Left cardiac atrium (tissue), 4 donors: ENCODE measurements around the gene COL5A1. TPM values are rescaled to one million over a fixed set of nuclear protein-coding genes. Genes with fewer than 3 reads are reported as not detected.

Source experiments
- ATAC-seq, 2 donors: fragments of 200-7000 bp; cut with Tn5 transposase; one replicate each; pipeline ENCODE4 v1.9.1; 2020; ENCODE audit warnings: mild to moderate bottlenecking in 2 of 2, moderate library complexity in 2 of 2
- DNase-seq: peaks from one replicate; pipeline ENCODE4 v3.0.0-alpha.2; 2020
- intact Hi-C, 2 donors: fragments of 100-400 bp; cut with DNase I; formaldehyde crosslinking; loops; one replicate each; pipeline versions ENCODE4 v1.14.1 to v1.15.1; 2022 to 2023
- total RNA-seq, 2 donors: library from RNA; stranded (reverse); fragmentation: NEBNext Ultra II Directional; extraction: Animal tissue kit (Norgen Biotek cat#: 25700); gene quantifications; one replicate each; pipeline ENCODE4 v1.2.1, GENCODE V29; 2021
- donor health status: DM: no; HTN: yes; CAD: no.
- donor health status: DM: no; HTN: yes; CAD: no; lungs with severe emphysema.
- donor health status: DM: yes; HTN: yes; CAD: no.
- donor health status: Dilated cardiomyopathy.

The COL5A1 gene
- total RNA-seq, 2 donors from 2014 or later, result 29.8 to 35.2 TPM

- no peak for ATAC-seq
- no peak for DNase-seq
- intact Hi-C loops, result no loop called here
Measured at GRCh38 chr9:134880484-134881312, 239.1 kb downstream of the COL5A1 start, which contains the start of gene FCN2. FCN2 (plus strand) TSS chr9:134880810; CDS start chr9:134880822, 12 bp downstream.

- DNase-seq (no peak), ATAC-seq (no peak)
- intact Hi-C loops, result no loop called here
Measured at GRCh38 chr9:134881313-134881670, 239.7 kb downstream of the COL5A1 start.

GRCh38 chr9:134882204-134882785 lies 240.7 kb downstream of the COL5A1 start:
- intact Hi-C loops, result no loop called here
- no peak for DNase-seq
- no peak for ATAC-seq

- no peak for DNase-seq
- intact Hi-C loops, result no loop called here
Measured at GRCh38 chr9:134883040-134883782, 241.6 kb downstream of the COL5A1 start.

GRCh38 chr9:134884492-134884891 lies 242.9 kb downstream of the COL5A1 start:
- ATAC-seq, result no peak
- DNase-seq, result no peak
- intact Hi-C loops, result no loop called here

More at GRCh38 chr9:134883040-134883782, 241.6 kb downstream of the COL5A1 start:
- no peak for ATAC-seq

- intact Hi-C loops, result no loop called here
- no peak for DNase-seq
- ATAC-seq, result no peak
Measured at GRCh38 chr9:134885001-134885678, 243.5 kb downstream of the COL5A1 start.

- intact Hi-C loops, result no loop called here
- DNase-seq, result no peak
- no peak for ATAC-seq
Measured at GRCh38 chr9:134885679-134886412, 244.2 kb downstream of the COL5A1 start.

GRCh38 chr9:134886413-134886913 lies 244.9 kb downstream of the COL5A1 start:
- intact Hi-C loops, result no loop called here
- no peak for DNase-seq
- ATAC-seq, result no peak

- DNase-seq (no peak), ATAC-seq (no peak)
- intact Hi-C loops, result no loop called here
Measured at GRCh38 chr9:134887219-134887618, 245.6 kb downstream of the COL5A1 start.

- DNase-seq (no peak), ATAC-seq (no peak)
- intact Hi-C loops, result no loop called here
Measured at GRCh38 chr9:134887686-134888602, 246.3 kb downstream of the COL5A1 start.

GRCh38 chr9:134888603-134889190 lies 247.1 kb downstream of the COL5A1 start:
- no peak for DNase-seq
- intact Hi-C loops, result no loop called here
- no peak for ATAC-seq

GRCh38 chr9:134889386-134890154 lies 248.0 kb downstream of the COL5A1 start:
- ATAC-seq, result no peak
- intact Hi-C loops, result no loop called here

GRCh38 chr9:134890155-134890495 lies 248.5 kb downstream of the COL5A1 start:
- intact Hi-C loops, result no loop called here
- DNase-seq, result no peak
- ATAC-seq, result no peak

More at GRCh38 chr9:134889386-134890154, 248.0 kb downstream of the COL5A1 start:
- no peak for DNase-seq

GRCh38 chr9:134891053-134891452 lies 249.4 kb downstream of the COL5A1 start:
- DNase-seq, result no peak
- intact Hi-C loops, result no loop called here
- ATAC-seq, result no peak

GRCh38 chr9:134891713-134892112 lies 250.1 kb downstream of the COL5A1 start:
- ATAC-seq (no peak), DNase-seq (no peak)
- intact Hi-C loops, result no loop called here

- intact Hi-C loops, result no loop called here
- no peak for DNase-seq
- ATAC-seq, result no peak
Measured at GRCh38 chr9:134892221-134892620, 250.6 kb downstream of the COL5A1 start.
